HG02943 (cell line): ENCODE results near the gene SEC14L3.

Experiments
- ATAC-seq: cut with Tn5 transposase; IDR thresholded peaks from one replicate; pipeline ENCODE4 v1.9.1; 2021; ENCODE audit warnings: mild to moderate bottlenecking, low read depth, moderate library complexity; ENCODE audit not compliant: unreplicated experiment

SEC14L3 gene

DNA sequence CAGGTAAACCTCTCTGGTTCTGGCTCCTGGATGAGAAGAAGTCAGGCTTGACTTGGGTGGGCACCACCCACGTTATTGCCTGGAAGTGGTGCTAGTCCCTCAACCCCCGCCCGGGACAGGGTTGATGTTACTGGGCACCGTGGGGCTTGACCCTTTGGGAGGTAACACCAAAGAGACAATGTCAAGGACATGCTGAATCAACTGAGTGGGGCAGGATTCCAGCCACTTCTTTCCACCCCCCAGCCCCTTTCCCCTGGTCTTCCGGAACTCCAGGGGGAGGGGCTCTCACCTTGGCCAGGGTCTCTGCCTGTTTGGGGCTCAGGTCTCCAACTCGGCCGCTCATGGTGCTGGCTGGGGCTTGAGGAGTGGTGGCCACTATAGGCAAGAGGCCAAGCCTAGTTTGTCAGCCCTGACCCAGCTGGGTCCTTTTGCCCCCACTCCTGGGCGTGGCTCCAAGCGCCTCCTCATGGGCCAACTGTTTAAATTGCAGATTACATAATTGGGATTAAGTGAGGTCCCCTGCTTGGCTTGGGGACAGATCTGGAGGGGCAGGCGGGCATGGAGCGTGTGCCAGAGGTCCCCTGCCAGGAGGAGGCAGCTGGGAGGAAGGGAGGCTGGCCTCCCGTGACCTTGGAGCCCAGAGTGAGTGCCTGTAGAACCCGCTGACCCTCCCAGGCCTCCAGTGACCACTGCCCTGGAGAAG is at the start of gene SEC14L3:
SEC14L3 (minus strand) TSS at position 402 of the 703 bp plus-strand sequence; CDS start at position 343, 59 bp downstream.
- no peak for ATAC-seq

DNA sequence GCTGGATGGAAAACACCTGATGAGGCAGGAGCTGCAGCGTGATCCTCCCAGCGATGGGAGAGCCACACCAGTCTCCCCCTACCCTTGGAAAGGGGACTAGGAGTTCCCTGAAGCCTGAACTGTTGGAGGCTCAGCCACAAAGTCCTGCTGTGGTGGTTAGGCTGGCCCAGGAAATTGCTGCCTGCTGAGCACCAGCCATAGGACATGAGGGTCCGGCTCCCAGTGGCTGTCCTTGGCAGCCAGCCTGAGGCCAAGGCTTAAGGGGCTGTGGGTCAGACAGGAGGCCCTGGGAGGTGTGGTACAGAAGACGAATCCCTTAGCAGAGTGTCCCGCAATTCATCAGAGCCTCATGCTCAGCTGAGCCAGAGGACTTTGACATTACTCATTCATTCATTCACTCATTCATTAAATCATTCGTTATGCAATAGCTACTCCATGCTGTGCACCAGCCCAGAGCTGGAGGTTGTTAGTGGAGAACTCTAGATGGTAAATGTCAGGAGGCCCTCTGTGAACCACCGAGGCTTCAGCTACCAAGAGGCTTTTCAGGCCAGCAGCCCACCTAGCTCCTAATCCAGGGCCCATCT is 48.1 kb upstream of the SEC14L3 start:
- ATAC-seq, result no peak

DNA sequence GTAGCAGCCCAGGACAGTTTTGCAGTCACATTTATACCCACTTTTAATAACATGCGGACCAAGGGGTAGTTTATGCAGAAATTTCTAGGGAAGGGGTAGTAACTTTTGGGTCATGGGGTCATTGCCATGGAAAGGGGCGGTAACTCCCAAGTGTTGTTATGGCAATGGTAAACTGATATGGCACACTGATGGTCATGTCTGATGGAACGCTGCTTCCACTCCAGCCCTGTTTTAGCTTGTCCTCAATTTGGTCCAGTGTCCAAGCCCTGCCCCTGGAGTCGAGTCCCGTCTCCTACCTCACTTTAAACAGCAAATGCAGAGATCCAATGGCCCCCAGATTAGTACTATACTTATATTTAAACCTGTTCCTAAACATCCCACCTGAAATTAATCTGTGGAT is 44.9 kb upstream of the SEC14L3 start:
- no peak for ATAC-seq

DNA sequence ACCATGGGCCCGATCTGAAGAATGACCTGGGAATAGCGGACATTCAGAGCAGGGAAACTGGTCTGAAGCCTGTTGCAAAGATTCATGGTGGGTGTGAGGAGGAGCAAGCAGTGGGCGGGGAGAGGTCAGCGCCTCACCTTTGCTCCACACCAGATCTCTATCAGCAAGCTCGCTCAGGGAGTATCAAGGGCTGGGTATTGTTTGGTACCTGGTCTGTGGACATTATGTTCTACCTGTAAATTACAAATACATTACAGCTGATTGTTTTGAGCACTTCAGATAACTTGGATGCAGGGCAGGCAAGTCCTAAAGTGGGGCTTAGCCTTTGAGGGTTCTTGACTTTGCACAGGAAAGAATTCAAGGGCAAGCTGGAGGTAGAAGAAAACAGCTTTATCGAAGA is 44.5 kb upstream of the SEC14L3 start:
- ATAC-seq, result no peak

DNA sequence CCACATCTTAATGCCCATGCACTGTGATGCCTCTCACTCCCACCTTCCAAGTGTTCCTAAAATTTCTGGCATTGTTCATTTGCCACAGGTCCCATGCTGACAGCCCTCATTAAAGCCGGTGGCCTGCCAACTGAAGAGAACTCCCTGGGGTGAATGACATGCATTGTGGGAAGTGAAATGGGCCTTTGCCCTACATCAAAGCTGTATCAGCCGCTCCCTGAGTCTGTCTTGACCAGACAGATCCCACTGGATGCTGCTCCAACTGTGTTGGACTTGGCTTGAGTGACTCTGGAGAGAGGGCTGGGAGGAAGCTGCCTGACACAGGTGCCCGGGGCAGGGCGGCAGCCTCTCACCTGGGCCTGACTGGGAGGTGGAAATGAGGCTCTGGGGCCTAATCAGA is 42.4 kb upstream of the SEC14L3 start:
- ATAC-seq, result no peak

DNA sequence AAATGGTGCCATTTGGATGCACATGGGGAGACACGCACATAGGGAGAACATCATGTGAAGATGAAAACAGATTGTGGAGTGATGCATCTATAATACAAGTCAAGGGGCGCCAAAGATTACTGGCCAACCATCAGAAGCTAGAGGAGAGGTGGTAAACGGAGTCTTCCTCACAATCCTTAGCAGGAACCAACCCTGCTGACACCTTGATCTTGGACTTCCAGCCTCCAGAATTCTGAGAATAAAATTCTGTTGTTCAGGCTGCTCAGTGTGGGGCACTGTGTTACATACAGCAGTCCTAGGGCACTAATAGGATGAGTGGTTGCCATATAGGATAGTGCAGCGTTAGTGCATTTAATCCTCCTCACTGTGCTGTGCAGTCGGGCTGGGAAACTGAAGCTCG is 41.6 kb upstream of the SEC14L3 start:
- ATAC-seq, result no peak

DNA sequence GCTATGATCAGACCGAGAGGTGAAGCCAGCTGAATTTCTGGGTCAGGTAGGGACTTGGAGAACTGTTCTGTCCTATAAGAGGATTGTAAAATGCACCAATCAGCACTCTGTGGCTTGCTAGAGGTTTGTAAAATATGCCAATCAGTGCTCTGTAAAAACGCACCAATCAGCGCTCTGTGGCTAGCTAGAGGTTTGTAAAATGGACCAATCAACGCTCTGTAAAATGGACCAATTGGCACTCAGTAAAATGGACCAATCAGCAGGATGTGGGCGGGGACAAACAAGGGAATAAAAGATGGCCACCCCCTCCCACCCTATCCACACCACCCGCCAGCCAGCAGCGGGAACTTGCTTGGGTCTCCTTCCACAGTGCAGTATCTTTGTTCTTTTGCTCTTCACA is 40.1 kb upstream of the SEC14L3 start:
- ATAC-seq, result no peak

DNA sequence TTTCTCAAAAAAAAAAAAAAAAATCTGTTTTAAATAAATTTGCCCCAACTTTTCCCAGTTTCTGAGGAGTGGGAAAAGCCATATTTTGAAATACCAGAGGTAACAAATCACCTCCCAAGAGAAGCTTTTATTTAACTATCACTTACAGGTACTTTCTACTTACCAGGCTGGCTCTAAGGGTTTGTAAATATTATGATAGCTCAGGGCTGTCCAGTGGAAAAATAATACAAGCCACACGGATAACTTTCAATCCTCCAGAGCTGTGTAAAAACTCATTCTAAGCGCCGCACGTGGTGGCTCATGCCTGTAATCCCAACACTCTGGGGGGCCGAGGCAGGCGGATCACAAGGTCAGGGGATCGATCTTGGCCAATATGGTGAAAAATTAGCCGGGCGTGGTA is 39.3 kb upstream of the SEC14L3 start:
- no peak for ATAC-seq

DNA sequence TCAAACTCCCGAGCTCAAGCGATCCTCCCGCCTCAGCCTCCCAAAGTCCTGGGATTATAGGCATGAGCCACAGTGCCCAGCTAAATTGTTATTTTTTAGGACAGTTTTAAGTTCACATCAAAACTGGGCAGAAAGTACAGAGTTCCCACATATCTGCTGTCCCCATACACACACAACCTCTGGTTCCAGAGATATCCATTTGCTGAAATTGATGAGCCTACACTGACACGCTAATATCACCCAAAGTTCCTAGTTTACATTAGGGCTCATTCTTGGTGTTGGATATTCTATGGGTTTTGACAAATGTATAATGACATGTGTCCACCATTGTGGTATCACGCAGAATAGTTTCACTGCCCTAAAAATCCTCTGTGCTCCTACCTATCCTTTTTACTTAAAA is 36.4 kb upstream of the SEC14L3 start:
- ATAC-seq, result no peak

DNA sequence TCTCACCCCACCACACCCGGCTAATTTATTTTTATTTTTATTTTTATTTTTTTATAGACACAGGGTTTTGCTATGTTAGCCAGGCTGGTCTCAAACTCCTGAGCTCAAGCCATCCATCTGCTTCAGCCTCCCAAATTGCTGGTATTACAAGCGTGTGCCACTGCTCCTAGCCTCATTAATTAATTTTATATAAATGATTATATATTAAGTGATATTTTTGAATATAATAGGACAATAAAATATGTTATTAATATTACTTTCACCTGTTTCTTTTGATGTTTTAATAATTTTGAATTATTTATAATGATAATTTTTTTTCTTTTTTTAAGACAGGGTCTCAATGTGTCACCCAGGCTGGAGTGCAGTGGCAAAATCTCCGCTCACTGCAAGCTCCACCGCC is 35.9 kb upstream of the SEC14L3 start:
- no peak for ATAC-seq

DNA sequence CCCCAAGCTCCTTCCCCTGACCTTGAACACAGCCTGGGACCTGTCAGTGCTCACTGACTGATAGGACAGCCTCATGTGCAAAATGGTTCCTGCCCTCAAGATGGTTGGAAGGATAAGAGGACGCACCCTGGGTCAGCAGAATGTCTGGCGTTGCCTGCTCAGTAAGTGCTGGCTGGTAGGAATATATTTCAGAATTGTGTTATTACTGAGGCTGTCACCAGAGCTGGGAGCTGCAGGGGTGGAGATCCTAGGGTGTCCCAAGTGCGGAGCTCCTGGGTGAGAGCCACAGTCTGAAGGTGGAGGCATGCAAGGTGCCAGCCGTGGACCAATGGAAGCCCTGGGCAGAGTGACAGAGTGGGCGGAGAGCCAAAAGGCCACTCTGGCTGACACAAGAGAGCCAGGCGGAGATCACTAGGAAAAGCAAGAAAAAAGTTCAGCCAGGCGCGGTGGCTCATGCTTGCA is 34.7 kb upstream of the SEC14L3 start:
- ATAC-seq, result no peak

DNA sequence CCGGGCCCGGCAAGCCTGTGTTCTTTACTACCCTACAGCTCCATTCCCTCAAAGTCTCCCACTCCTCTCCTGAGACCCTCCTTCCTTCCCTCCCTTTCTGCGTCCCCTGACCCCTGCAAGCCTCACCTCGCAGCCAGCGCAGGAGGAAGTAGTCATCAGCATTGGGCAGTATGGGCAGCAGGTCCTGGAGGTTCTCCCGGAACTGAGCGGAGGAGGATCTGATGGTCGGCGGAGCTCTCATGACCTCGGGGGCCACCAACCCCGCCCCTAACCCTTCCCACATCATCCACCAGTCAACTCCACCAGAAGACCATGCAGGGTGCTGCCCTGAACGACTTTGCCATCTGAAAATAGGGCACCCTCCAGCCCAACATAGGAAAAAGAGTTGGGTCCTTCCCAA is 31.7 kb upstream of the SEC14L3 start:
- ATAC-seq, result no peak

DNA sequence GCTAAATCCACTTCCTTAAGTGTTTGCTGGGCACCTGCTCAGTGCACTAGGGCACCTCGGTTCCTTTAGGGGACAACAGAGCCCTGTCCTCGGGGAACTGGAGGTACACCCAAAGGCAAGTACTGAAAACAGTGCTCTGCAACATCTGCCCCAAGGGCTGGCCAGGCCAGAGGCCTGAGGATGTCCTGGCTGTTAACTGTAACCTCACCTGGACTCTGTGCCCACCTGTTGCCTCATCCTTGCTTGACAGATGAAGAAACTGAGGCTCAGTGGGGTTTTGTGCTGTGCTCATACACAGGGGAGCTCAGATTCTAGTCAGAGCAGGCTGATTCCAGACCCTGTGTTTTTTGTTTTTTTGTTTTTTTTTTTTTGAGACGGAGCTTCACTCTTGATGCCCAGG is 31.1 kb upstream of the SEC14L3 start:
- ATAC-seq, result no peak

DNA sequence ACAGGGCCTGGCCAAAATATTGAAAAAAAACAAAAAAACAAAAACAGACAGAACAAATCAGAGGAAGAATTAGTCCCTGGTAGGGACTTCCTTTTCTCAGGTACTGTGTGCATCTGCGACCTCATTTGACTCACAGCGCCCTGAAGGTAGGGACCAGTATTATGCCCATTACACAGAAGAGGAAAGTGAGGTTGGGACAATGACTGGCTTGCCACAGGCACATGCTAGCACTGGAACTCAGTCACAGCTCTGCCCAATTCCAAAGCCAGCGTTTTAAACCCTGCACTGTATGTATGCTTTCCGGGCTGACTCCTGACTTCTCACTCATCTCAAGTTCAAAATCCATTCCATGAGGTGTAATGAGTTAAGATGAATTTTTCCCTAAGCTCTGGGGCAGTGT is 30.3 kb upstream of the SEC14L3 start:
- ATAC-seq, result no peak

DNA sequence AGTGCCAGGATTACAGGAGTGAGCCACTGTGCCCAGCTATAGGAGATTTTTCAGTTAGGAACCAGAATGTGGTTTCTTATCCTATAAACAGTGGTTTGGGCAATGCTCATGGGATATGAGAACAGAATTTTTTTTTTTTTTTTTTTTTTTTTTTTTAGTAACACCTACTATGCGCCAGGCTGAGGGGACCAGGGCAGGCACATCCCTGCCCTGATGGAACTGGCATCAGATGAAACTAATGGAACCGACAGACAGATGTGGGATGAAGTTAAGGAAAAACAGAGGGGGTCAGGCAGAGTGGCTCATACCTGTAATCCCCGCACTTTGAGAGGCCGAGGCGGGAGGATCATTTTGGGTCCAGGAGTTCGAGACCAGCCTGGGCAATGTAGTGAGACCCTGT is 28.8 kb upstream of the SEC14L3 start:
- no peak for ATAC-seq

DNA sequence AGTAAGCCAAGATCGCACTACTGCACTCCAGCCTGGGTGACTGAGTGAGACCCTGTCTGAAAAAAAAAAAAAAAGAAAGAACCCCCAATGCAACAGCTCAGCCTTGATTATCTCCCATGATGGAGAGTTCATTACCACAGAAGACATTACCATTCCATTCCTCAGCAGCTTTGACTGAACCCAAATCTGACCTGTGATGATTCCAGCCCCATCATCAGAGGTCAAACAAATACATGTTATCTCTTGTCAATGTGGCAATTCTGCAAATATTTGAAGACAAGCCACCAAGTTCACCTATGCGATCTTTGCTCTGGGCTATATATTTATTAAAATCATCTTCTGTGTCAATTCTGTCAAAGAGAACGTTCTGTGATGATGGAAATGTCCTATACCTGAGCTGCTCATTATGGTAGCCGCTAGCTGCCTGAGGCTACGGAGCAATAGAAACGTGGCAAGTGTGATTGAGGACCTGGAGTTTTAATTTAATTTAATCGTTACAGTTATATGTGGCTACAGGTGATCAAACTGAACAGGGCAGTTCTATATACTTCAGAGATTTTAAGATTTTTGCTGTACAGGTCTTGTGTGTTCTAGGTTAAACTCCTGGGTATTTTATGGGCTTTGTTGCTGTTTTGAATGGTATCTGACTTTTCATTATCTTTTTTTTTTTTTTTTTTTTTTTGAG is 25.8 kb upstream of the SEC14L3 start:
- ATAC-seq, result no peak

DNA sequence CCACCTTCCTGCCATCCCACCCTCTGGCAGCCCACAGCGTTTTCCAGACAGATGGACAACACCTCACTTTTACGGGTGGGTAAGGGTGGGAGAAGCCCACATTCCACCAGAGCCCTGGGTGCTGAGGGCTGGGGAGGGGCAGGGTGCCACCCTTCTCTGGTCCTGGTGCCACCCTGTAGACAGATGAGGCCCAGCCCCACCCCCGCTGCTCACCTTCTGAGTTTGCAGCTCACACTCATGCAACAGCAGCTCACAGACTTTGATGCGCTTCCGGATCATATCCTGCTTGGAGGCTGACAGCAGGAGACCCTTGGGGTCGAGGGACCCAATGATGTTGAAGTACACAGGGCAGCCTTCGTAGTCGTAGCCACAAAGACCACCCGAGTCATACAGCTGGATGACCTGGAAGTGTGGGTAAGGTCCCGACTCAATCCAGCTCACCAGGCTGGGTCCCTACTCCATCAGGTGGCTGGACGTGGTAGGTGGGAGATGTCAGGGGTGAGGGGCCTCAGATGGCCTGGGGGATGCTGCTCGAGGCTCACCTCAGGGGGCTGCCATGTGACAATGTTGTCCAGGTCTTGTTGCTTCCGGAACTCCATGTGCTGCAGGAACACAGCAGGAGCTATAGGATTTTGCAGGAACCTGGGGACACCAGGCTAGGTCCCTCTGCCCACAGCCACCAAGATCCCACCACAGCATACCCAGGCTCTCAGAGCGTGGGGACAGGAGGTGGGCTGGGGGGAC is 23.4 kb upstream of the SEC14L3 start:
- ATAC-seq, result no peak

DNA sequence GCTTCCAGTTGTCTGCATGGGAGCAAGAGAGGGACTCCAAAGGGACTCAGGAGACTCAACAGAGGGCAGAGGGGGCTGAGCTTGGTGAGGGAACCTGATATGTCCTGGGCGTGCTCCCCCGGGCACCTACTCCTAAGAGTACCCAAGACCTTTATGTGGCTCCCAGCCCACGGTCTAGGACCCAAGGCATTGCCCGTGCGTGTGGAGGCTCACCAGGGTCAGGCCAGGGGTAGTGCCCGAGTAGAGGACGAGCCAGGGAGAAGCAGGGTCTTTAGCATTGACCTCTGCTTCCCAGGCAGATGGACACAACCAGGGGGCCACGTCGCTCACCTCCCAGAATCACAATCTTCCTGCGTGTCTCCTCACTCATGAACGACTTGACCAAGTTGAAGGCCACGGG is 20.3 kb upstream of the SEC14L3 start:
- ATAC-seq, result no peak

DNA sequence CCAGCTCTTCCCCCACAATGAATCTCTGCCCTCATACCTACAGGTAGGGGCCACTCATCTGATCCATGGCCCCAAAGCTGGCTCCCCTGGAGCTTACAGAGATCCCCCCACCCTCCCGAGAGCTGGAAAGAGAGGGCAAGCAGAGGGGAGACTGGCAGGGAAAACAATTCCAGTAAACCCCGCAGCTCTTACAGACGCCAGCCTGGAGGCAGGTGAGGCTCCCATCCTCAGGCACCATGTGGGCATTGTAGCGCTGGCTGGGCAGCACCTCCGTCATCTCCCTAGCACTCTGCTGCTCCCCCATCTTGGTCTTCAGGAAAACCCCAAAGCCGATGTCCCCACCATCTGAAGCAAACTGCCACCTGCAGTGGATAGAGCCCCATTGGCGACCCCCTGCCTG is 19.6 kb upstream of the SEC14L3 start:
- no peak for ATAC-seq

DNA sequence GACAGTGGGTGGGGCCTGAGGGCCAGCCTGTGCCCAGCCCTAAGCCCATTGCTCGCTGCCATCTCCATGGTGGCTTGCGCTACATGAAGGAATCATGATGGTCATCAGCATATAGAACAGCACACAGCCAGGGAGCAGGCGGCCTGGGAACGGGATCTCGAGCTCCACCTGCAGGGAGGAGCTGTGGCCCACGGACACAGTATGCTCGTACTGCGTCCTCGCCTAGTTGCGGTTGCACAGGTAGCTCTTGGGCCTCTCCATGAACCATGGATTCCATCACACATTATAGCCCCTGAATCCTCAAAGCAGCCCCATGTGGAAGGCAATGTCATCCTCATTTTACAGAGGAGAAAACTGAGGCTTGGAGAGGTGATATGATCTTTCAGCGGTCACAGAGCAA is 18.6 kb upstream of the SEC14L3 start:
- no peak for ATAC-seq

DNA sequence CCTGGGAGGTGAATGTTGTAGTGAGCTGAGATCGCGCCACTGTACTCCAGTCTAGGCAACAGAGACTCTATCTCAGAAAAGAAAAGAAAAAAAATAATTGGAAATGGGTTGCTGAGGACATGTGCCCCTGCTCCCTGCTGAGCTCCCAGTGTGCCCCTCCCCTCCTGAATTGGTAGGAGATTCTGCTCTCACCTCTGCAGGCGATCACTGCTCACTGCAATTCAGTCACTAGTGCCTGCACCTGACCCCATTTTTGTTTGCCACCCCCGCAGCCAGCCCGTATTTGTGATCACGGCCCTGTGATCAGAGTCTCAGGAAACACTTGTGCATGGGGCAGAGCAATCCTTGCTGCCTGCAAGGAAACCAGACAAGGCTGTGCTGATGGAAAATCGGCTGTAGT is 16.3 kb upstream of the SEC14L3 start:
- no peak for ATAC-seq
